HG03045 (cell line): ENCODE data around the gene TTC4.

ENCODE experiments used
- ATAC-seq: cut with Tn5 transposase; IDR thresholded peaks from one replicate; pipeline ENCODE4 v1.9.1; 2021; ENCODE audit warnings: mild to moderate bottlenecking, moderate library complexity; ENCODE audit not compliant: unreplicated experiment

TTC4 gene

DNA sequence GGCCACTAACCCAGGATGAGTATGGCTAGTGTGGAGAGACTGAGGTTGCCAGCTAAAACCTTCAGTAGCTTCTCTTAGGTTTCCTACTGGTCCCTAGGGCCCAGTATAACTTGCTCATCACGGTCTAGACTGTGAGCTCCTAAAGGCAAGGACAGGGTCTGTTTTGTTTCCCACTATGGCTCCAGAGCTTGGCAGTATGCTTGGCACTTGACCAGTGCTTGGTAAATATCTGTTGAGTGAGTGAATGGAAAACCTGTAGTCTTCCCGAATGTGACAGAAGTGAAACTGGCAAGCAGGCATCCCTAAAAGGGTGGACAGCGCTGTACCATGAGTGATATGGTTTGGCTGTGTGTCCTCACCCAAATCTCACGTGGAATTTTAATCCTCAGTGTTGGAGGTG, 61.8 kb downstream of the TTC4 start:
- no peak for ATAC-seq

GRCh38 chr1:54781023-54781723, 65.5 kb downstream of the TTC4 start:
- ATAC-seq, result no peak

GRCh38 chr1:54782156-54782555, 66.5 kb downstream of the TTC4 start:
- no peak for ATAC-seq

GRCh38 chr1:54782588-54782987, 66.9 kb downstream of the TTC4 start:
- ATAC-seq, result no peak

- ATAC-seq, result no peak
These were observed 68.4 kb downstream of the TTC4 start for GRCh38 chr1:54784066-54784465.

GRCh38 chr1:54786778-54787177, 71.1 kb downstream of the TTC4 start:
- no peak for ATAC-seq

GRCh38 chr1:54787604-54788003, 71.9 kb downstream of the TTC4 start:
- no peak for ATAC-seq

DNA sequence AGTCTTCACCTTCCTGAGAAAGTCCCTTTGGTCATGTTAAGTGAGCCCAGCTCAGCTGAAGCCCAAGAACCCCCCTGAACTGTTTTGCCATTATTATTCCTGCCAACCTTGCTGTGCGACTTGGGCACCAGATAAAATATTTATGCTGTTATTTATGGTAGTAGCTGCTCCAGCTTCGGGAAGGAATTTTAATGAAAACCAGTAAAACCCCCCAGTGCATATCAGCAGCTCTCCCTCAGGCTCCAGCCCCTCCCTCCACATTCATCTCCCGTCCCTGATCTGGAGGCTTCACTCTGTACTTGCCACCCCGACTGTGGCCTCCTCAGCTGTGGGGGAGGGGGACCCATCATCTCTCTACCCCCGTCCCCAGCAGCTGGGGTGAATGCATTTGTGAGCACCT, 72.8 kb downstream of the TTC4 start:
- ATAC-seq, result no peak

- ATAC-seq, result no peak
These were observed 76.3 kb downstream of the TTC4 start for GRCh38 chr1:54791880-54792522.
